Natural killer cell treated with Interleukin-12 subunit alpha and Interleukin-12 subunit beta and Interleukin-15 and Interleukin-18, amount 100 ng/mL, for 72 hours (primary cell): ENCODE results near the gene JDP2. TPM values are rescaled to one million over a fixed set of nuclear protein-coding genes. Genes with fewer than 3 reads are reported as not detected.

Experiments used
- ATAC-seq, 2 donors: fragments of 150-1000 bp; cut with Tn5 transposase in 1 of 2; sonication (Bioruptor Pico), chemical (Tn5 transposase) in 1 of 2; 2 replicates each; pipeline ENCODE4 v1.10.0; 2021
- DNase-seq: peaks from one replicate; pipeline ENCODE4 v3.0.0; 2022; ENCODE audit warnings: low spot score
- H3K27ac Mint-ChIP-seq, 2 donors: 1 replicate in 1 of 2; 2 replicates in 1 of 2; pipeline ENCODE4 v1.8.0; 2022; ENCODE audit warnings: mixed read lengths in 2 of 2, mild to moderate bottlenecking in 1 of 2, moderate library complexity in 1 of 2
- H3K27me3 Mint-ChIP-seq, 2 donors: 1 replicate in 1 of 2; 2 replicates in 1 of 2; pipeline ENCODE4 v1.8.0; 2022; ENCODE audit warnings: mixed read lengths in 2 of 2
- H3K36me3 Mint-ChIP-seq: one replicate; pipeline ENCODE4 v1.8.0; 2022; ENCODE audit warnings: mixed read lengths
- H3K4me1 Mint-ChIP-seq, 2 donors: 1 replicate in 1 of 2; 2 replicates in 1 of 2; pipeline ENCODE4 v1.8.0; 2022; ENCODE audit warnings: low read depth in 2 of 2, mixed read lengths in 2 of 2, mild to moderate bottlenecking in 1 of 2
- H3K4me3 Mint-ChIP-seq: one replicate; pipeline ENCODE4 v1.8.0; 2022; ENCODE audit warnings: mixed read lengths
- H3K9me3 Mint-ChIP-seq: 2 replicates; pipeline ENCODE4 v1.8.0; 2022; ENCODE audit warnings: mixed read lengths
- total RNA-seq, 2 donors: library from RNA; stranded (reverse); gene quantifications; one replicate each; pipeline ENCODE4 v1.2.3, GENCODE V29; 2022

Gene JDP2
- total RNA-seq, 2 donors from 2014 or later = 0.61 to 0.83 TPM

- no peak for ATAC-seq
Observed at GRCh38 chr14:75434890-75435248, 7.0 kb downstream of the JDP2 start.

GRCh38 chr14:75435473-75435872 lies 7.7 kb downstream of the JDP2 start:
- DNase-seq = no peak
- H3K4me1 Mint-ChIP-seq = peaks cover 0 to 3% of the 10 kb centered on the region in 2 donors
- H3K27ac Mint-ChIP-seq = no peak overlapping the region
- no peak overlapping the region for H3K4me3 Mint-ChIP-seq
- peaks cover 8% of the 10 kb centered on the region in 2 donors for H3K27me3 Mint-ChIP-seq
- no peaks in the 10 kb centered on the region for H3K36me3 Mint-ChIP-seq
- H3K9me3 Mint-ChIP-seq = no peaks in the 10 kb centered on the region
- ATAC-seq = no peak

More at GRCh38 chr14:75434890-75435248, 7.0 kb downstream of the JDP2 start:
- no peak for DNase-seq
- peaks cover 8 to 12% of the 10 kb centered on the region in 2 donors for H3K27me3 Mint-ChIP-seq
- no peaks in the 10 kb centered on the region for H3K9me3 Mint-ChIP-seq
- no peaks in the 10 kb centered on the region for H3K36me3 Mint-ChIP-seq
- H3K4me3 Mint-ChIP-seq = no peak overlapping the region
- no peak overlapping the region for H3K27ac Mint-ChIP-seq
- peaks cover 0 to 3% of the 10 kb centered on the region in 2 donors for H3K4me1 Mint-ChIP-seq

- DNase-seq = no peak
- Mint-ChIP-seq H3K4me1 (peaks cover 0 to 3% of the 10 kb centered on the region in 2 donors), H3K9me3 (no peaks in the 10 kb centered on the region), H3K27ac (no peak overlapping the region), H3K4me3 (no peak overlapping the region), H3K36me3 (no peaks in the 10 kb centered on the region), H3K27me3 (peaks cover 3 to 9% of the 10 kb centered on the region in 2 donors)
- ATAC-seq = no peak
Observed at GRCh38 chr14:75437201-75438143, 9.7 kb downstream of the JDP2 start.

GRCh38 chr14:75438486-75439080 lies 10.8 kb downstream of the JDP2 start:
- ATAC-seq (no peak), DNase-seq (no peak)
- Mint-ChIP-seq H3K4me1 (peaks cover 0 to 3% of the 10 kb centered on the region in 2 donors), H3K27me3 (peaks cover 0 to 6% of the 10 kb centered on the region in 2 donors), H3K9me3 (no peaks in the 10 kb centered on the region), H3K27ac (no peak overlapping the region), H3K36me3 (no peaks in the 10 kb centered on the region), H3K4me3 (no peak overlapping the region)

DNA sequence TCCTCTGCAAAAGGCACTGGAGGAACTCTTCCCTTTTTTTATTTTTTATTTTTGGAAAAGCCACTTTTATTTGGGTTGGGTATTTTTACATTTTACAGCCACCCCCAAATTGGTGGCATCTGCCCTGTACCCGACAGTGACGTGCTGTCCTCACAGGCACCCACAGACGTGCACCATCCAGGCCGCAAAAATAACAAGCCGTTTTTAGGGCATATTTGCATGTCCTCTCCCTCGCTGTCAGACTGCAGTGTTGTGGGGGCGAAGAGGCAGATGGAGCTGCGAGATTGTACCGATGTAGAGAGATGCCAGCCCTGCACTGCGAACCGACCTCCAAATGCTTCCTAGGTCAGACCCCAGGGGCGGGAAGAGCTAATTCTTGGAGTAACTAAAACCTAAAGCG lies 12.2 kb downstream of the JDP2 start:
- Mint-ChIP-seq H3K36me3 (no peaks in the 10 kb centered on the region), H3K27ac (no peak overlapping the region), H3K27me3 (peaks cover 0 to 6% of the 10 kb centered on the region in 2 donors), H3K4me1 (peaks cover 0 to 3% of the 10 kb centered on the region in 2 donors), H3K9me3 (no peaks in the 10 kb centered on the region), H3K4me3 (no peak overlapping the region)
- no peak for DNase-seq
- no peak for ATAC-seq

DNA sequence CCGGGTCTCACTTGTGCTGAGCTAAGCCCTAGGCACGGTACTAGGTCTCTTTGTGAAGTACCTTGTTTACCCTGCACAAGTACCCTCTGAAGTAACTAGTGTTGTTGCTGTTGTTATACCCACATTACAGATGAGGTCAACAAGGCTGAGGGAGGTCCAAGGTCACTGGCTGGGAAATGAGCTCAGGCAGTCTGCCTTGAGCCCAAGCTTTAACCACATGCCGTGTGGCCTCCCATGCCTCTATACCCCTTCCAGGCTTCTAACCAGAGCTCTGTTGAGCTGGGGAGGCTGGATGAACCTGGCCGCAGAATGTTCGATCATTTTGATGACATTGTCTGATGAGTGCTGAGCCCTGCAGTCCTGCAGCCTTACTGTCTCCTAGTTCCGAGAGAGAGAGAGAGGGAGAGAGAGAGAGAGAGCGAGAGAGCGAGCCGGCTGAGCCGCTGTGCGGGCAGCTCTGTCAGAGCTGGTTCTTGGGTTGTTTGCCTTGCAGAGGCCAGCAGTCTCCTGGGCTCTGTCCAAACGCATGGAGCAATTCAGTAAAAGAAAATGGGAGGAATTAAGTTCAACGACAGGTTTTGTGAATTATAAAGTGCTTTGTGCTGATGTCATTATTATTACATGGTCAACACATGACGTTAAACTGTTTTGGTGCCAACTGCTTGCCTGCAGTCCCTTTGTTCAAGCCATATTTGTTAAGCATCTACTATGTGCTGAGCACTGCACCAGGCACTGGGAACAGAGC lies 13.1 kb downstream of the JDP2 start:
- H3K27ac Mint-ChIP-seq = no peak overlapping the region

DNA sequence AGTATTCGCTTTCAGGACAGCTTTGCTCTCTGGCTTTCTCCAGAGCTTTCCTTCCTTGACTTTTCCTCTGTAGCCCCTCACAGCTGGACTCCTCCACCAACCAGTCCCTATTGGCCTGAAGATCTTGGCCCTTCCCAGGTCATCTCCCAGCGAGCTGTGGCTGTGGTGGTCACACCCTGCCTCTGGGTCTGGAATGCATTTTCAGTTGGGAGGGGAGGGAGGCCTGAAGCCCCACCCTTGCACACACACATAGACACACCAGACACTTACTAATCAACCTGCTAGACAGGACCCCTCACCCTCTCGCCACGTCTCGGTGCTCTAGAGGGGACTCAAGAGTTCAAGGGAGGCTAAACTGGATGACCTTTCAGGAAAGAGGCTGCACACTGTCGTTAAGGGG lies 13.9 kb downstream of the JDP2 start:
- H3K27me3 Mint-ChIP-seq = peaks cover 0 to 4% of the 10 kb centered on the region in 2 donors
- H3K9me3 Mint-ChIP-seq = no peaks in the 10 kb centered on the region
- no peaks in the 10 kb centered on the region for H3K36me3 Mint-ChIP-seq
- ATAC-seq (no peak), DNase-seq (no peak)
- H3K27ac Mint-ChIP-seq = no peak overlapping the region
- no peak overlapping the region for H3K4me3 Mint-ChIP-seq
- H3K4me1 Mint-ChIP-seq = peaks cover 5% of the 10 kb centered on the region in 2 donors

More for the DNA sequence above, 13.1 kb downstream of the JDP2 start:
- DNase-seq (no peak), ATAC-seq (no peak)
- Mint-ChIP-seq H3K36me3 (no peaks in the 10 kb centered on the region), H3K4me3 (no peak overlapping the region), H3K4me1 (no peaks in the 10 kb centered on the region), H3K9me3 (no peaks in the 10 kb centered on the region), H3K27me3 (peaks cover 0 to 6% of the 10 kb centered on the region in 2 donors)

GRCh38 chr14:75442166-75442565 lies 14.3 kb downstream of the JDP2 start:
- no peak for DNase-seq
- H3K36me3 Mint-ChIP-seq = no peaks in the 10 kb centered on the region
- no peaks in the 10 kb centered on the region for H3K9me3 Mint-ChIP-seq
- peaks cover 0 to 4% of the 10 kb centered on the region in 2 donors for H3K27me3 Mint-ChIP-seq
- H3K4me1 Mint-ChIP-seq = peaks cover 7% of the 10 kb centered on the region in 2 donors
- ATAC-seq = no peak
- no peak overlapping the region for H3K4me3 Mint-ChIP-seq
- H3K27ac Mint-ChIP-seq = no peak overlapping the region

DNA sequence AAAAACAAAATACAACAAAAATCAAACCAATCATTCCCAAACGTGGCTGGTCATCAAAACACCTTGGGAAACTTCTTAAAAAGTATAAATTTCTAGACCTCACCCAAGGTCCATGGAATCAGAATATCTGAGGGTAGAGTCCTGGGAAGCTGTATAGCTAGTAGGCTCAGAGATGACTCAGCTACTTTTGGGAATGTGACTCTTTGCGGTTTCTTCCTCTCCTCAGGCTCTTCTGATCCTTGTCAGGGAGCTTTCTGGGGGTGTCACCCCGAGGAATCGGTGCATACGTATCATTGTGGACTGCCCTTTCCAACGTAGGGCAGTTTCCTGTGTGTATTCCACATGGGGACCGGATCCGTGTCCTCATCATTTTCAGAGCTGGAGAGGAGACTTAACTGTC lies 14.8 kb downstream of the JDP2 start:
- Mint-ChIP-seq H3K4me1 (peaks cover 7% of the 10 kb centered on the region in 2 donors), H3K9me3 (no peaks in the 10 kb centered on the region), H3K27me3 (peaks cover 0 to 4% of the 10 kb centered on the region in 2 donors), H3K27ac (no peak overlapping the region), H3K4me3 (no peak overlapping the region), H3K36me3 (no peaks in the 10 kb centered on the region)
- no peak for ATAC-seq
- DNase-seq = no peak

DNA sequence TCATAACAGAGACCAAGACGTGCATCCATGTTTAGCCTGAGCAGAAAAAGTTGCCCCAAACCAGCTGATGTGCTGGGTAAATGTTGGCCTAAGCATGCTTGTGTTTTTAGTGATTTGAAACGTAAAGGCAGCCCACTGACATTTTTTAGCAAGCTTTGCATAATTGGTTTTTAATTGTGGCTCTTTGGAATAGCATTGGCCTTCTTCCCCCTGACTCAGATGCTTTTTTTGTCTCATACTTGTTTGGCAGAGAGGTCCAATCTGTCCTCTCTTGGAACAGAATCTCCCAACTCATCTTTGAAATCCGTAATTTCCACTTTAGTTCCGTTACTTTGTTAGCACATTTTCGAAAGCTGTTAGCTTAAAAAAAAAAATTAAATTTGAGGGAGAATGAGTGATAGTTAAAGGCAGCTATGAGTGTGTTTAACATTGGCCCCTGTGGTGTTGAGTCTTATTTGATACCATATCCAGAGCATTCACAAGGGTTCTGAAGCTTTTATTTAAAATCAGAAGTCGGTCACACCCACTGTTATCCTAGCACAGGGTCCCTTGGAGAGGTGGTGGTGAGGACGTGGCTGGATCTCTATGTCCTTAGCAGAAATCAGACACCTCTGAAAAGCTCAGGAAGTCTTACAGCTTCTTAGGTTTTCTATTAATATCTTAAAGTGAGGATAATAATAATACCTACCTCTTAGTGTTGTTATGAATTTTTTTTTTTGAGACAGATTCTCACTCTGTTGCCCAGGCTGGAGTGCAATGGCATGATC lies 15.6 kb downstream of the JDP2 start:
- peaks cover 7% of the 10 kb centered on the region in 2 donors for H3K4me1 Mint-ChIP-seq
- H3K36me3 Mint-ChIP-seq = no peaks in the 10 kb centered on the region
- no peaks in the 10 kb centered on the region for H3K9me3 Mint-ChIP-seq
- no peak overlapping the region for H3K27ac Mint-ChIP-seq
- DNase-seq = no peak
- no peak overlapping the region for H3K4me3 Mint-ChIP-seq
- peaks cover under 1 to 4% of the 10 kb centered on the region in 2 donors for H3K27me3 Mint-ChIP-seq
- no peak for ATAC-seq

GRCh38 chr14:75445236-75445635 lies 17.4 kb downstream of the JDP2 start:
- DNase-seq = no peak
- Mint-ChIP-seq H3K9me3 (no peaks in the 10 kb centered on the region), H3K4me3 (no peak overlapping the region), H3K36me3 (no peaks in the 10 kb centered on the region), H3K27ac (no peak overlapping the region), H3K4me1 (peaks cover 7% of the 10 kb centered on the region in 2 donors), H3K27me3 (peaks cover 8 to 9% of the 10 kb centered on the region in 2 donors)
- ATAC-seq = no peak

DNA sequence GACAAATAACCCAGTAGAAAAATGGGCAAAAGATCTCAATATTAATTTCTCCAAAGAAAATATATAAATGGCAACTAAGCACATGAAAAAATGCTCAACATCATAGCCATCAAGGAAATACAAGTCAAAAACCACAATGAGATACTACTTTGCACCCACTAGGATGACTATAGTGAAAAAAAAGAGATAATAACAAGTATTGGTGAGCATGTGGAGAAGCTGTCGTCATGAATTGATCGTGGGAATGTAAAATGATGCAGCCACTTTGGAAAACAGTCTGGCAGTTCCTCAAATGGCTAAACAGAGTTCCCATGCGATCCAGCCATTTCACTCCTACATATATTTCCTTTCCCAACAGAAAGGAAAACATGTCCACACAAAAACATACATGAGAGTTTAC lies 18.1 kb downstream of the JDP2 start:
- Mint-ChIP-seq H3K36me3 (no peaks in the 10 kb centered on the region), H3K4me1 (peaks cover 7% of the 10 kb centered on the region in 2 donors), H3K9me3 (no peaks in the 10 kb centered on the region), H3K4me3 (no peak overlapping the region), H3K27ac (no peak overlapping the region), H3K27me3 (peaks cover 6 to 8% of the 10 kb centered on the region in 2 donors)
- DNase-seq (no peak), ATAC-seq (no peak)

- H3K4me3 Mint-ChIP-seq = no peak overlapping the region
- no peaks in the 10 kb centered on the region for H3K9me3 Mint-ChIP-seq
- H3K27ac Mint-ChIP-seq = no peak overlapping the region
- peaks cover 7% of the 10 kb centered on the region in 2 donors for H3K4me1 Mint-ChIP-seq
- ATAC-seq (peak in 1 of 2 donors; percentile 43), DNase-seq (no peak)
- no peaks in the 10 kb centered on the region for H3K36me3 Mint-ChIP-seq
- peaks cover 5 to 8% of the 10 kb centered on the region in 2 donors for H3K27me3 Mint-ChIP-seq
Observed at GRCh38 chr14:75446447-75446846, 18.6 kb downstream of the JDP2 start.
